GM12878 (cell line): ENCODE results near the gene ASGR1. TPM values are rescaled to one million over a fixed set of nuclear protein-coding genes. Genes with fewer than 3 reads are reported as not detected.

Source experiments
- ATAC-seq: fragments of 200-7000 bp; cut with Tn5 transposase; 3 replicates; pipeline ENCODE4 v1.9.1; 2020; ENCODE audit warnings: mild to moderate bottlenecking, moderate library complexity
- BruUV-seq: library from RNA; stranded (reverse); fragments of 400-500 nt; replicated peaks from 2 replicates; lab custom pipeline; 2021; lab: Mats Ljungman, UMichigan
- CTCF ChIA-PET: fragments of 300-600 bp; sonication (Branson Sonifier 250); formaldehyde crosslinking; extraction: SDS; loops from one replicate; lab custom pipeline; 2021; ENCODE audit warnings: inconsistent platforms; lab: Yijun Ruan, JAX
- POLR2A ChIA-PET: fragments of 350-600 bp; formaldehyde crosslinking; extraction: SDS; loops from one replicate; lab custom pipeline; 2021; ENCODE audit warnings: inconsistent platforms; lab: Charles Lee
- RAD21 ChIA-PET: fragments of 300-600 bp; sonication (Branson Sonifier 250); formaldehyde crosslinking; loops from one replicate; lab custom pipeline; 2023; ENCODE audit warnings: antibody characterized with exemption; ENCODE audit not compliant: unreplicated experiment; lab: Charles Lee
- SMC1A ChIA-PET: fragments of 300-600 bp; sonication (Branson Sonifier 250); formaldehyde crosslinking; loops from one replicate; lab custom pipeline; 2023; ENCODE audit not compliant: unreplicated experiment, uncharacterized antibody; lab: Charles Lee
- DNase-seq: peaks from one replicate; pipeline ENCODE4 v3.0.0-alpha.2; 2011; ENCODE audit warnings: low read depth, low spot score
- FAIRE-seq: peaks from 3 replicates; lab custom pipeline; 2011; peaks lifted over from hg19 to GRCh38; lab: Jason Lieb, UNC
- H2AFZ ChIP-seq: 2 replicates; pipeline ENCODE4 v1.6.0; 2011; ENCODE audit warnings: low read depth, low read length, control low read depth; ENCODE audit not compliant: control insufficient read depth
- H3K27ac ChIP-seq: 2 replicates; pipeline ENCODE4 v1.5.1; 2011; ENCODE audit warnings: control low read depth; ENCODE audit not compliant: control insufficient read depth, insufficient read depth
- H3K27me3 ChIP-seq, 2 experiments: replicated peaks in 1 of 2; 2 replicates each; pipeline versions ENCODE4 v1.6.0 to v1.6.1; 2011; ENCODE audit warnings: low read length in 1 of 2; ENCODE audit not compliant: control insufficient read depth in 2 of 2, insufficient read depth in 2 of 2
- H3K36me3 ChIP-seq, 2 experiments: 2 replicates each; pipeline ENCODE4 v1.5.1; 2011; ENCODE audit warnings: low read length in 1 of 2; ENCODE audit not compliant: control insufficient read depth in 2 of 2, insufficient read depth in 2 of 2
- H3K4me1 ChIP-seq: 2 replicates; pipeline ENCODE4 v1.6.1; 2011; ENCODE audit warnings: mild to moderate bottlenecking, low read length, moderate library complexity, mixed read lengths; ENCODE audit not compliant: control insufficient read depth, insufficient read depth
- H3K4me2 ChIP-seq: 2 replicates; pipeline ENCODE4 v1.6.0; 2011; ENCODE audit warnings: control low read depth; ENCODE audit not compliant: control insufficient read depth, insufficient read depth
- H3K4me3 ChIP-seq: fragments of 200-600 bp; sonication (generic); 2 replicates; pipeline ENCODE4 v1.5.1; 2016
- H3K79me2 ChIP-seq: 2 replicates; pipeline ENCODE4 v1.6.0; 2011; ENCODE audit warnings: low read length; ENCODE audit not compliant: control insufficient read depth, insufficient read depth
- H3K9ac ChIP-seq: 2 replicates; pipeline ENCODE4 v1.8.0; 2011; ENCODE audit warnings: low read length, control low read depth, mixed read lengths; ENCODE audit not compliant: control insufficient read depth, insufficient read depth
- H3K9me3 ChIP-seq: replicated peaks from 3 replicates; pipeline ENCODE4 v1.5.1; 2011; ENCODE audit warnings: mild to moderate bottlenecking, low read length; ENCODE audit not compliant: control insufficient read depth, insufficient read depth
- H4K20me1 ChIP-seq: 2 replicates; pipeline ENCODE4 v1.6.0; 2011; ENCODE audit not compliant: control insufficient read depth, insufficient read depth
- MAX ChIP-seq: IDR thresholded peaks from 2 replicates; pipeline ENCODE4 v1.6.1; 2012; ENCODE audit warnings: low read depth, low read length, improper control_type of control experiment
- MEF2B ChIP-seq: fragments of 450-650 bp; IDR thresholded peaks from 2 replicates; pipeline ENCODE4 v1.6.1; 2018; ENCODE audit warnings: mild to moderate bottlenecking, moderate library complexity; ENCODE audit not compliant: partially characterized antibody, poor library complexity, severe bottlenecking
- NFXL1 ChIP-seq: fragments of 450-650 bp; IDR thresholded peaks from 2 replicates; pipeline ENCODE4 v1.6.1; 2017; ENCODE audit warnings: antibody characterized with exemption, mild to moderate bottlenecking, borderline replicate concordance
- NR2F1 ChIP-seq: fragments of 450-650 bp; conservative IDR thresholded peaks from 2 replicates; pipeline ENCODE4 v1.6.1; 2017; ENCODE audit warnings: mild to moderate bottlenecking
- POLR2AphosphoS5 ChIP-seq: IDR thresholded peaks from 2 replicates; pipeline ENCODE4 v1.6.1; 2011; ENCODE audit warnings: mild to moderate bottlenecking, low read length, inconsistent platforms
- RAD51 ChIP-seq: fragments of 450-650 bp; IDR thresholded peaks from 2 replicates; pipeline ENCODE4 v1.6.1; 2016; ENCODE audit warnings: moderate library complexity, mild to moderate bottlenecking, inconsistent platforms
- REST ChIP-seq: IDR thresholded peaks from 2 replicates; pipeline ENCODE4 v1.6.1; 2012; ENCODE audit warnings: mild to moderate bottlenecking, low read depth, low read length
- SUZ12 ChIP-seq: fragments of 200-600 bp; sonication (generic); IDR thresholded peaks from one replicate; pipeline ENCODE4 v1.6.1; 2018; ENCODE audit warnings: antibody characterized with exemption, mild to moderate bottlenecking; ENCODE audit not compliant: unreplicated experiment
- YBX1 ChIP-seq: fragments of 450-650 bp; IDR thresholded peaks from 2 replicates; pipeline ENCODE4 v1.6.1; 2016; ENCODE audit warnings: antibody characterized with exemption
- ZNF207 ChIP-seq: fragments of 450-650 bp; IDR thresholded peaks from 2 replicates; pipeline ENCODE4 v1.6.1; 2014; ENCODE audit warnings: antibody characterized with exemption, mild to moderate bottlenecking, borderline replicate concordance
- ZNF592 ChIP-seq: fragments of 450-650 bp; IDR thresholded peaks from 2 replicates; pipeline ENCODE4 v1.6.1; 2017; ENCODE audit warnings: mild to moderate bottlenecking, moderate library complexity
- WGBS: methylation state at CpG from one replicate; pipeline ENCODE4 v1.1.6; 2016; ENCODE audit warnings: low lambda C conversion rate; ENCODE audit not compliant: insufficient replicate concordance, insufficient coverage; ENCODE audit errors: missing lambda C conversion rate; 5-methylcytosine and 5-hydroxymethylcytosine counted together
- in situ Hi-C: fragments of 300-500 bp; cut with MboI; formaldehyde crosslinking; loops from 9 replicates; pipeline ENCODE4 v1.14.3; 2018; ENCODE audit warnings: mixed read lengths
- intact Hi-C: fragments of 100-400 bp; cut with micrococcal nuclease; formaldehyde crosslinking; loops from one replicate; pipeline ENCODE4 v1.14.2; 2022; ENCODE audit not compliant: unreplicated experiment
- polyA plus RNA-seq, 11 experiments: library from polyadenylated mRNA; depleted of rRNA in 4 of 11; unstranded in 6 of 11; stranded (reverse) in 5 of 11; fragments of >200 nt; fragmentation: Nextera tagmentation in 4 of 11; fragmentation: Illumina TruSeq in 1 of 11; extraction: Ambion mirVana in 4 of 11; extraction: Trizol in 1 of 11; gene quantifications; 1 replicate in 1 of 11; 2 replicates in 10 of 11; pipeline versions ENCODE4 v1.2.1 to v1.2.3, GENCODE V29; 2011 to 2016; ENCODE audit warnings: inconsistent platforms in 2 of 11, missing spikeins in 2 of 11, low read depth in 1 of 11
- total RNA-seq, 4 experiments: library from RNA; depleted of rRNA in 3 of 4; stranded (reverse); fragments of >200 nt in 3 of 4; fragmentation: Illumina TruSeq in 1 of 4; extraction: Trizol in 1 of 4; gene quantifications; 2 replicates each; pipeline versions ENCODE4 v1.2.1 to v1.2.3, GENCODE V29; 2013 to 2021

Gene ASGR1
- total and polyA plus RNA-seq, 10 of the 15 experiments (the other 5 are each of a cell fraction or from before 2014, with no cell fraction given): 0.06 to 0.34 (median 0.14) TPM; not detected in 6

GRCh38 chr17:7138800-7139381 lies 40.3 kb downstream of the ASGR1 start:
- RAD21 ChIA-PET: interaction anchor here (1.7 to 9.9 kb wide), 2 partner anchors 38 to 91 kb away, joined by 4 to 269 read pairs; partner anchors contain the start of gene SLC16A11
- SMC1A ChIA-PET: interaction anchor here (0.6 to 11.2 kb wide), 2 partner anchors 89 to 297 kb away, joined by 4 to 356 read pairs; partner anchors contain the start of gene SLC16A11
- peaks cover 0 to 3% of the 10 kb centered on the region in 2 experiments; a peak in 2 of 4 replicates for H3K27me3 ChIP-seq
- no peaks in the 10 kb centered on the region for H3K79me2 ChIP-seq
- no peak for DNase-seq
- no peak overlapping the region for H3K4me3 ChIP-seq
- H2AFZ ChIP-seq: no peak overlapping the region
- no peak overlapping the region for H3K27ac ChIP-seq
- CTCF ChIA-PET: interaction anchor here (0.6 to 12.7 kb wide), 7 partner anchors 89 to 1350 kb away, joined by 3 to 590 read pairs (median 3); partner anchors contain the start of gene SLC16A11
- BruUV-seq: no TSS peak
- POLR2A ChIA-PET: interaction anchor here (0.5 kb wide), 1 partner anchor 228 kb away, joined by 5 read pairs; no protein-coding TSS in a partner anchor
- H4K20me1 ChIP-seq: no peaks in the 10 kb centered on the region
- intact Hi-C loops: loop anchor here (5.0 kb wide), 1 partner anchor 227 kb away; no protein-coding TSS in a partner anchor
- FAIRE-seq: no peak
- WGBS: 21% methylated on average over 7 of the region's 7 CpGs
- no peaks in the 10 kb centered on the region for H3K36me3 ChIP-seq
- no peak overlapping the region for H3K9ac ChIP-seq
- no peaks in the 10 kb centered on the region for H3K9me3 ChIP-seq
- no peak for ATAC-seq
- H3K4me2 ChIP-seq: no peak overlapping the region
- in situ Hi-C loops: loop anchor here (5.0 kb wide), 2 partner anchors 87 to 227 kb away; no protein-coding TSS in a partner anchor
- H3K4me1 ChIP-seq: peaks cover 1% of the 10 kb centered on the region
- no peak for TF ChIP-seq POLR2AphosphoS5
- no peak for TF ChIP-seq SUZ12
- TF ChIP-seq ZNF207: no peak
- TF ChIP-seq NFXL1: no peak
- no peak for TF ChIP-seq YBX1
- TF ChIP-seq ZNF592: no peak
- no peak for TF ChIP-seq RAD51
- no peak for TF ChIP-seq MAX
- TF ChIP-seq NR2F1: no peak
- TF ChIP-seq REST: no peak
- no peak for TF ChIP-seq MEF2B
